ENCODE data around the gene PCSK2. TPM values are rescaled to one million over a fixed set of nuclear protein-coding genes. Genes with fewer than 3 reads are reported as not detected.
A peak's percentile ranks its signal among the peaks of the same experiment; 100 is the strongest.

Gene PCSK2
- total RNA-seq, 1 donor from 2014 or later: 11.5 TPM

GRCh38 chr20:17498641-17499040 is 271.8 kb downstream of the PCSK2 start:
- H3K4me3 Mint-ChIP-seq (ENCODE audit: low read depth): no peak overlapping the region
- H3K4me1 Mint-ChIP-seq (ENCODE audit: low read depth): no peaks in the 10 kb centered on the region
- peaks cover 11% of the 10 kb centered on the region for H3K27me3 Mint-ChIP-seq
- H3K9me3 Mint-ChIP-seq (ENCODE audit: low read depth): no peaks in the 10 kb centered on the region
- no peak for DNase-seq (ENCODE audit: low spot score, unreplicated experiment)
- no peak for TF ChIP-seq CTCF (IDR thresholded peaks at IDR 0.05; ENCODE audit: unreplicated experiment)
- no peak overlapping the region for H3K27ac Mint-ChIP-seq
- H3K36me3 Mint-ChIP-seq (ENCODE audit: insufficient read depth): peaks cover 2% of the 10 kb centered on the region

DNA sequence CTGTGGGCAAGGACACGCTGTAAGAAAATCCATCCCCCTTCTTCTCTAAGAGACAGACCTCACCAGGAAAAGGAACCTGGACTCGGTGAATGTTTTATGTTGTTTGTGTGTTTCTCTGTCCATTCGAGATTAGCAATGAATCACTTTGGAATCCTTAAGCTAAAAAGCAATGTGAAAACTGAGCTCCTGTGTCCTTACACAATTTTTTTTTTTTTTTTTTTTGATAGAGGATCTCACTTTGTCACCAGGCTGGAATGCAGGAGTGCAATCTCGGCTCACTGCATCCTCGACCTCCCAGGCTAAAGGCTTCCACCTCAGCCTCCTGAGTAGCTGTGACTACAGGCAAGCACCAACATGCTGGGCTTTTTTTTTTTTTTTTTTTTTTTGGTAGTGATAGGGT is 272.2 kb downstream of the PCSK2 start:
- Mint-ChIP-seq H3K27me3 (peaks cover 11% of the 10 kb centered on the region), H3K27ac (no peak overlapping the region), H3K9me3 (ENCODE audit: low read depth) (no peaks in the 10 kb centered on the region), H3K4me3 (ENCODE audit: low read depth) (no peak overlapping the region), H3K36me3 (ENCODE audit: insufficient read depth) (peaks cover 2% of the 10 kb centered on the region), H3K4me1 (ENCODE audit: low read depth) (no peaks in the 10 kb centered on the region)
- no peak for DNase-seq (ENCODE audit: low spot score, unreplicated experiment)
- no peak for TF ChIP-seq CTCF (IDR thresholded peaks at IDR 0.05; ENCODE audit: unreplicated experiment)

DNA sequence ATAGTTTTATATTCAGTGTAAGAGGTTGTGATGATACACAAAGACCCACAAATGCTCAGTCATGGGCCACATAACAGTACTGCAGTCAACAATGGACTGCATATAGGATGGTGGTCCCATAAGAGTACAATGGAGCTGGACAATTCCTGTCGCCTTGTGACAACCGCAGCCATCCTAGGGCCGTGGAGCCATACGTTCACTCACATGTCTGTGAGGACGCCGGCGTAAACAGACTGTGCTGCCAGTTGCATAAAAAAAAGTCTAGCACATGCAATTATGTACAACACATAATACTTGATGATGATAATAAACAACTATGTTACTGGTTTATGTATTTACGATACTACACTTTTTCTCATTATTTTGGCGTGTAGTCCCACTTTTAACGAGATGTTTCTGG is 273.4 kb downstream of the PCSK2 start:
- DNase-seq (ENCODE audit: low spot score, unreplicated experiment): no peak
- Mint-ChIP-seq H3K27me3 (peaks cover 11% of the 10 kb centered on the region), H3K9me3 (ENCODE audit: low read depth) (no peaks in the 10 kb centered on the region), H3K36me3 (ENCODE audit: insufficient read depth) (no peaks in the 10 kb centered on the region), H3K4me1 (ENCODE audit: low read depth) (peaks cover 1% of the 10 kb centered on the region), H3K4me3 (ENCODE audit: low read depth) (no peak overlapping the region), H3K27ac (no peak overlapping the region)
- no peak for TF ChIP-seq CTCF (IDR thresholded peaks at IDR 0.05; ENCODE audit: unreplicated experiment)

- Mint-ChIP-seq H3K27ac (peak overlapping the region; percentile 29), H3K36me3 (ENCODE audit: insufficient read depth) (no peaks in the 10 kb centered on the region), H3K4me3 (ENCODE audit: low read depth) (no peak overlapping the region), H3K4me1 (ENCODE audit: low read depth) (peaks cover 1% of the 10 kb centered on the region), H3K9me3 (ENCODE audit: low read depth) (no peaks in the 10 kb centered on the region), H3K27me3 (peaks cover 16% of the 10 kb centered on the region)
- no peak for TF ChIP-seq CTCF (IDR thresholded peaks at IDR 0.05; ENCODE audit: unreplicated experiment)
- DNase-seq (ENCODE audit: low spot score, unreplicated experiment): no peak
Observed at GRCh38 chr20:17500826-17501225, 274.0 kb downstream of the PCSK2 start.

GRCh38 chr20:17501701-17502100 is 274.9 kb downstream of the PCSK2 start:
- H3K27ac Mint-ChIP-seq: no peak overlapping the region
- no peak for TF ChIP-seq CTCF (IDR thresholded peaks at IDR 0.05; ENCODE audit: unreplicated experiment)
- no peak for DNase-seq (ENCODE audit: low spot score, unreplicated experiment)
- no peaks in the 10 kb centered on the region for H3K36me3 Mint-ChIP-seq (ENCODE audit: insufficient read depth)
- H3K27me3 Mint-ChIP-seq: peaks cover 20% of the 10 kb centered on the region
- H3K4me1 Mint-ChIP-seq (ENCODE audit: low read depth): peaks cover 1% of the 10 kb centered on the region
- no peaks in the 10 kb centered on the region for H3K9me3 Mint-ChIP-seq (ENCODE audit: low read depth)
- no peak overlapping the region for H3K4me3 Mint-ChIP-seq (ENCODE audit: low read depth)

All from progenitor cell of endocrine pancreas (in vitro differentiated cells).